GM20000 (cell line): ENCODE measurements around the gene MORN1.

Experiments
- DNase-seq: peaks from one replicate; pipeline ENCODE4 v3.0.0; 2012; ENCODE audit warnings: low spot score
- TF ChIP-seq, protein P1 (sequence below): IDR thresholded peaks from 2 replicates; pipeline ENCODE4 v1.5.1; 2012; ENCODE audit warnings: mild to moderate bottlenecking, control low read depth; ENCODE audit errors: extremely low read depth, missing control alignments

Gene MORN1

DNA sequence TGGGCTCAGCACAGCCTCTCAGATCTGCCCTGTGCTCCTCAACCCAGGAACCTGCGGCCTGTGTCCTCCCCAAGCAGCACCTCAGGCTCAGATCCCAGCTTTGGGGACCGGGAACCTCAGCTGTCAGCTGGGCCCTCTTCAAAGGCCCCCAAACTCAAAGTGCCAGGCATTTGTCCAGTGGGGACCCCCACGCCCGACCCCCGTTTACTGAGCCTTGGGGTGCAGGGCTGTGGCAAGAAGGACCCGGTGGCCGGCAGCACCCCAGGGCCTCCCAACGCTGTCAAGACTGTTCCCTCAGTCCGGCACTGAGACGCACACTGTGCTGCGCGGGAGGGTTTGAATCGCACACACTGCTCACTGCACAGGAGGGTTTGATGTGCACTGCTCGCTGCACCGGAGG is 35.0 kb downstream of the MORN1 start:
- TF ChIP-seq, protein P1, sequence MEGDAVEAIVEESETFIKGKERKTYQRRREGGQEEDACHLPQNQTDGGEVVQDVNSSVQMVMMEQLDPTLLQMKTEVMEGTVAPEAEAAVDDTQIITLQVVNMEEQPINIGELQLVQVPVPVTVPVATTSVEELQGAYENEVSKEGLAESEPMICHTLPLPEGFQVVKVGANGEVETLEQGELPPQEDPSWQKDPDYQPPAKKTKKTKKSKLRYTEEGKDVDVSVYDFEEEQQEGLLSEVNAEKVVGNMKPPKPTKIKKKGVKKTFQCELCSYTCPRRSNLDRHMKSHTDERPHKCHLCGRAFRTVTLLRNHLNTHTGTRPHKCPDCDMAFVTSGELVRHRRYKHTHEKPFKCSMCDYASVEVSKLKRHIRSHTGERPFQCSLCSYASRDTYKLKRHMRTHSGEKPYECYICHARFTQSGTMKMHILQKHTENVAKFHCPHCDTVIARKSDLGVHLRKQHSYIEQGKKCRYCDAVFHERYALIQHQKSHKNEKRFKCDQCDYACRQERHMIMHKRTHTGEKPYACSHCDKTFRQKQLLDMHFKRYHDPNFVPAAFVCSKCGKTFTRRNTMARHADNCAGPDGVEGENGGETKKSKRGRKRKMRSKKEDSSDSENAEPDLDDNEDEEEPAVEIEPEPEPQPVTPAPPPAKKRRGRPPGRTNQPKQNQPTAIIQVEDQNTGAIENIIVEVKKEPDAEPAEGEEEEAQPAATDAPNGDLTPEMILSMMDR: no peak
- DNase-seq: no peak

DNA sequence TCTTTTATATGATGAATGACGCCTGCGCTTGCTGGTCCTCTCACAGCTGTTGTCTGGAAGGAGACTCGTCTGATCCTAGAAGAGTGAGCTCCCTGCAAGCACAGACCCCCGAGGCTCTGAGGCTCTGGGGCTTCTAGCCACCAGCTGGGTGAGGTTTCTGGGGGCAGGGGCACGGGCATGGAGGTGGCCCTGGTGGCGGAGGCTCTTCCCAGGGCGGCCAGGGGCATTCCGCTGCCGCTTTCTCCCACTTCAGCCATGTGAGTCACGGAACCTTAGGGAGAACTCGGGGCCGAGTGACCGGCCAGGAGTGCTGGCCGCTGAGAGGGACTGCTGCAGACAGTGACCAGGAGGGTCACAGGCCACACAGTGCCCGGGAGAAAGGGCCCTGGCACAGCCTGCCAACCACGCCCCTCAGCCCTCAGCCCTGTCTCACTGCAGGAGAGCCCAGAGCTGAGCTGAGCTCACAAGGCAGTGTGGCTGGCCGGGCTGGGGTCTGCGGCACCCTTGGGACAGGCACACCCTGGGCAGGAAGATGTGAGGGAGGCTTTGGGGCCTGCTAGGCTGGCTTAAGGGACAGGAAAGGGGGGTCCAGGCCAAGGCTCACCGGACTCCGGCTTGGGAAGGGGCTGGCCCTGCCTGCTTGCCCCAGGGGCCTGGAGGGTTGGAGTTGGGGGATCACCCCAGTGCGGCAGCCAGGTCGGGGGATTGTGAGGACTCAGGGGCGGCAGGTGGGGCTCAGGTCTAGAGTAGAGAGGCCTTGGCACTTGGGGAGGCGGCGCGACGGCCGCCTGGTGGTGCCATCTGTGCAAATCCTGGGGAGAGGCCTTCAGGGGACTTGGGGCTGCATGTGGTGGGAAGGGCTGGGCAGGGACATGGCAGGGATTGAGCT is 35.7 kb downstream of the MORN1 start:
- DNase-seq: no peak
- TF ChIP-seq, protein P1: no peak

DNA sequence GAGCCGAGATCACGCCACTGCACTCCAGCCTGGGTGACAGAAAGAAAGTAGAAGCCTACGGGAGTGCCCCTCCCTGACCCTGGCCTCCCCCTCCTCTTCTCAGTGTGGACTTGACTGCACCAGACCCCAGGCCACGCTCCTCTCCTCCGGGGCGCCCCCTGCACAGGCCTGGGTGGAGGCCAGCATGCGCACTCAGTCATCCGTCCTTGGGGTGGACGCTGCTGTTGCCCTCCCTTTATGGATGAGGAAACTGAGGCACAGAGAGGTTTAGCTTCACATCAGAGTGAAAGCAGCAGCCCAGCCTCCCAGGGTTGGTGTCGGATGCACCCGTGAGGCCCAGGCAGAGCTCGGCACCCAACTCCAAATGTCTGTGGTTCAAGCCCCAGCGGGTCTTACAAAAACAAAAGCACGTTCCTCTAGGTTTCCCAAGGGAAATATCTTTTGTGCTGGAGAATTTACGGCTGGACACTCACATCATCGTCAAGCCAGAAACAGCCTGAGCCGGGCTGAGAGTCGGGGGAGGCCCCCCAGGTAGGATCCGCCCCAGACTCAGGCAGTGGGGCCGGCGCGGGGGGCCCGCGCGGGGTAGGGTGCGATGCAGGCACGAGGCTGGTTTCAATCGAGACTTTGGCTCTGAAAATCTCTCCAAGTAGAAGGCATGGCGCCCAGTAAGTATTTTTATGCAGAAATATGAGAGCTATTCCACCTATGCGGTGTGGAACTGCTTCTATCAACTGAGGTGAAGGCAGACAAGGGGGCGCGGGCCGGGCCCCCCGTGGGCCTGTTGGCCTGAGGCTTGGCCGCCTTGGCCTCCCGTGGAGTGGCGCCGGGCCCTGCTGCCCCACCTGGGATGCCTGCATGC is 36.6 kb downstream of the MORN1 start:
- TF ChIP-seq, protein P1: no peak

DNA sequence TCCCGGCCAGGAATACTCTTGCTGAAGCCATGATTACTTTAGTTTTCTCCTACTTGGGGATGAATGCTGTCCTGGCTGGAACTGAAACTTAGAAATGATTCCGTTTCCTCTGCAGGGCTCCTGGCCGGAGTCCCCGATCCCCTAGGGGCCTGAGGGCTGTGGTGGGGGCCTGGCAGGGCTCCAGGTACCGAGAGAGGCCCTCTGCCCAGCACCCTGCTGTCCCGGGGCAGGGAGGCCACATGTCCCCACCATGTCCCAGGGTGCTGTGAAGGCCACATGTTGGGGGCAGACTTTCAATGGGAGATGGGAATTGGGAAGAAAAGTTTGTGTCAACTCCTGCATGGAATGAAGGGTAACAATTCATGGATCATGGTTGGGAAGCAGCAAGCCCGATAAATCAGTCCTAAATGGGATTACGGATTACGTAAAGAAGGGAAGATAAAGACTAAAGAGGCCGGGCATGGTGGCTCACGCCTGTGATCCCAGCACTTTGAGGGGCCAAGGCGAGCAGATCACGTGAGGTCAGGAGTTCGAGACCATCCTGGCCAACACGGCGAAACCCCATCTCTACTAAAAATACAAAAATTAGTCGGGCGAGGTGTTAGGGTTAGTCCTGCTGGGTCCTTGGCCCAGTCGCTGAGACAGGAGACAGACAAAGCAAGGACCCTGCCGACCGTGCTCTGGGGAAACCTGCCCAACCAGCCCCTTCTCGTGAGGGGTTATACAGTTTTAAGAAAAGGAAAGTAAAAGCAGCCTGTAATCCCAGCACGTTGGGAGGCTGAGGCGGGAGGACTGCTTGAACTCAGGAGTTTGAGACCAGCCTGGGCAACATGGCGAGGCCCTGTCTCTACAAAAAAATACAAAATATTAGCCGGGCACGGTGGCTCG is 37.6 kb downstream of the MORN1 start:
- TF ChIP-seq, protein P1: no peak
- no peak for DNase-seq

More for the DNA sequence above, 36.6 kb downstream of the MORN1 start:
- DNase-seq: no peak

DNA sequence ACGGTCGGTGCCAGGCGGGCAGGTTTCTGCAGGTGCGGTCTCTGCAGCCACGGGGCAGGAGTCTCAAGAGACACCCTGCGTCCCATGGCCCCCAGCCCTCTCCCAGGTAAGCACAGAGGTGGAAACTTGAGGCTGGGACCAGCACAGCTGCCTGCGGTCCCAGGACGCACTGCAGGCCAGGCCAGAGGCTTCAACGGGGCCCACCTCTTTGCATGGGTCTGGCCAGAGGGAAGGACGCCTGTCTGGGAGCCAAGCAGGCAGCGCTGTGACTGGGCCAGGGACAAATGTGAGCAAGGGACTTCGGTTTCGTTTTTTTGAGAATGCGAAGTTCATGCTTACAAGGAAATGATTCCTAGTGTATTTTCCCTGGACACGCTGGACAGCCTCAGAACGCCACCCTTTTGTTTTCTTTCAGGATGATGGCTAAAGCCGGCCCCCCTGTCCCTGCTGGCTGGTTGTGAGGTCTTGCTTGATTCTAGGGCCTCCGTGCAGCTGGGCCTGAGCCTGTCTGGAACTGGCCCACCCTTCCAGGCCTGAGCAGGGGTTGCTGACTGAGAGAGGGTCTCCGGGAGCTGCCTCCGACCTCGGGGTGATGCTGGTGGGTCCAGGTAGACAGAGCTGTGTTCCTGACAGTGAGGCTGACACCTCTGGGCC is 38.3 kb downstream of the MORN1 start:
- TF ChIP-seq, protein P1: no peak
- DNase-seq: no peak

DNA sequence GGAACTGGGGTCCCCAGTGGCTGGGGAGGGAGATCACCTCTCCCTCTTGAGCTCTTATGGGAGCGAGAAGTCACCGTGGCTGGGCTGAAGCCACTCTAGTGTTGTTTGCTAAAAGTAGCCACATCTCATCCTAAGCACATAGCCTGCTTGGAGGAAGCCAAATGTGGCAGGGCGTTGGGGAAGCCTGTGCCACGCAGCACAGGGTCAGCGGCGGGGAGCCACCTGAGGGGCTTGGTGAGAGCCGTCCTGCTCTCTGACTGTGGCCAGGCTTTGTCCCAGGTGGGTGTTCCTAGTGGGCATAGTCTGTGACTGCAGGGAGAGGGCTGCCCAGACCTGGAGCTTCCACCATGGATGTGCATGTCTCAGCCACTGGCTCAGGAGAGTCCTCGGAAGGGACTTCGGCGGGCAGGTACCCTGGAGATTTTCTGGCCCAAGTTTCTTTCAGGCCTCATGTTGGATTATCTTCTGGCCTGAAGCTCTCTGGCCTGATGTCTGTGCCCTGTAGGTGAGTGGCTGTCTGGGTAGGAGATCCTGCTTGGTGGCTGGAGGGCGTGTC is 38.9 kb downstream of the MORN1 start:
- TF ChIP-seq, protein P1: no peak
- DNase-seq: no peak
